ENCODE measurements around the gene TNFSF15. TPM values are rescaled to one million over a fixed set of nuclear protein-coding genes. Genes with fewer than 3 reads are reported as not detected.

Gene TNFSF15
- total RNA-seq, 1 donor from 2014 or later: 0.52 TPM

DNA sequence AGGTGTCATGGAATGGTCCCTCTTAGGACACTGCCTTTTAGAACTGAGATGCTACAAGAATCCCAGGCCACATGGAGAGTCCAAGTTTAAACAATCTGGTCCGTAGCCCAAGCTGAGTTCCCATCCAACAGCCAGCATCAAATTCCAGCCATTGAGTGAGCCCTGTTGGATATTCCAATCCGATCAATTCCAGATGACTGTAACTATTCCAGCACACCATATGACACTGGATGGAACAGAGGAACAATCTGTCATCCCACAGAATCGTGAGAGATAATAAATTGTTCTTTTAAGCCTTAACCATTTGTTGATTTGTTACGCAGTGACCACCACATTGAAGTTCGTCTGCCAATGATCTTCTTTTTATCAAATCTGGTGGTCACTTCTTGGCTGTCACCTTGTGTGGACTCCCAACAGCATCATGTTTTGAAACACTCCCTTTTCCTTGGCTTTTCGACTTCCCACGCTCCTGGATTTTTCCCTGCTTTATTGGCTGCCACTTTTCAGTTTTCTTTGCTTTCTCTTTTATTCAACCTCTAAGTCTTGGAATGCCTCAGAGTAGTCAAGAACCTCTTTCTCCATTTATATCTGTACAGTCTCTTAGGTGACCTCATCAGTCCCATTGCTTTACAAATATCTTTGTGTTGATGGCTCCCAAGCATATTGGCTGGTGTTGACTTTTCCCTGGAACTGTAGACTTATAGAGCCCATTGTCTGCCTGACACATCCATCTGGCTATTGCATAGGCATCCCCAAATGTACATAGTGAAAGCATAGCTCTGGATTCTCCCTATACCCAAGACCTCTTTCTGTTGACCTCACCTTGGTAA is 46.1 kb downstream of the TNFSF15 start:
- H3K9ac ChIP-seq (ENCODE audit: low read depth in 1 of 3, low read length in 3 of 3): no peak overlapping the region
- no peak overlapping the region for H3K27ac ChIP-seq (ENCODE audit: low read depth, low read length)
- peaks cover 0 to 3% (median 0%) of the 10 kb centered on the region in 3 donors for H3K9me3 ChIP-seq (ENCODE audit: control insufficient read depth in 3 of 3, low read length in 3 of 3)
- no peaks in the 10 kb centered on the region for H3K36me3 ChIP-seq (ENCODE audit: control insufficient read depth in 3 of 3, insufficient read depth in 3 of 3, low read length in 3 of 3)
- H3K27me3 ChIP-seq (ENCODE audit: control insufficient read depth in 3 of 3, insufficient read depth in 3 of 3, low read length in 3 of 3): no peaks in the 10 kb centered on the region
- H3K4me3 ChIP-seq (ENCODE audit: low read length in 3 of 3): no peak overlapping the region
- no peaks in the 10 kb centered on the region for H3K4me1 ChIP-seq (ENCODE audit: control insufficient read depth in 3 of 3, insufficient read depth in 3 of 3, low read length in 3 of 3)

DNA sequence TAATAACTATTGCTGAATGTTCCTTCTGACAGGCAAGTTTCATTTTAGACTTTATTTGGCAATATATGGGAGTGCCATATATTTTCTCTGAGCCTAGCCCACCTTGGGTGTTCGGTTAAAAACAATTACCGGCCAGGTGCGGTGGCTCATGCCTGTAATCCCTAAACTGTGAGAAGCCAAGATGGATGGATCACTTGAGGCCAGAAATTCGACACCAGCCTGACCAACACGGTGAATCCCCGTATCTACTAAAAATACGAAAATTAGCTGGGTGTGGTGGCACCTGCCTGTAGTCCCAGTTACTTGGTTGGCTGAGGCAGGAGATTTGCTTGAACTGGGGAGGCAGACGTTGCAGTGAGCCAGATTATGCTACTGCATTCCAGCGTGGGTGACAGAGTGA is 47.9 kb downstream of the TNFSF15 start:
- Histone ChIP-seq H3K9me3 (ENCODE audit: control insufficient read depth in 3 of 3, low read length in 3 of 3) (peaks cover 0 to 3% (median 0%) of the 10 kb centered on the region in 3 donors), H3K36me3 (ENCODE audit: control insufficient read depth in 3 of 3, insufficient read depth in 3 of 3, low read length in 3 of 3) (no peaks in the 10 kb centered on the region), H3K4me1 (ENCODE audit: control insufficient read depth in 3 of 3, insufficient read depth in 3 of 3, low read length in 3 of 3) (no peaks in the 10 kb centered on the region), H3K27me3 (ENCODE audit: control insufficient read depth in 3 of 3, insufficient read depth in 3 of 3, low read length in 3 of 3) (no peaks in the 10 kb centered on the region), H3K4me3 (ENCODE audit: low read length in 3 of 3) (no peak overlapping the region), H3K27ac (ENCODE audit: low read depth, low read length) (no peak overlapping the region), H3K9ac (ENCODE audit: low read depth in 1 of 3, low read length in 3 of 3) (no peak overlapping the region)

DNA sequence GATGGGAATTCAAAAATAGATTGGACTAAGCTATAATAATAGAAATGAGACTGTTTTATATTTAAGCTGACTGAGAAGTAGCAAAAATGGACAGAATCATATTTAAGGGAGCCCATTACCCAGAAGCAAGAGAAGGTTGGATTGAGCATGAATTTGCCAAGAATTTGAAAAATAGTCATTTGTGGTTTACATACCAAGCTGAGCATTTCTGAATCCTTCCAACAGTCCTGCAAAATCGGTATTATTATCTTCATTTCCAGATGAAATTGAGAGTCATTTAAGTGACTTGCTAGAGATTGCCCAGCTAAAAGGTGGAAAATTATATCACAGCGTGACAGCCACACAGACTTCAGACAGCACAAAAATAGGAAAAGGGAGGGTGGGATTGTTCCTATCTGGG is 48.4 kb downstream of the TNFSF15 start:
- H3K4me3 ChIP-seq (ENCODE audit: low read length in 3 of 3): no peak overlapping the region
- H3K27me3 ChIP-seq (ENCODE audit: control insufficient read depth in 3 of 3, insufficient read depth in 3 of 3, low read length in 3 of 3): no peaks in the 10 kb centered on the region
- H3K9me3 ChIP-seq (ENCODE audit: control insufficient read depth in 3 of 3, low read length in 3 of 3): peaks cover 0 to 3% (median 0%) of the 10 kb centered on the region in 3 donors

DNA sequence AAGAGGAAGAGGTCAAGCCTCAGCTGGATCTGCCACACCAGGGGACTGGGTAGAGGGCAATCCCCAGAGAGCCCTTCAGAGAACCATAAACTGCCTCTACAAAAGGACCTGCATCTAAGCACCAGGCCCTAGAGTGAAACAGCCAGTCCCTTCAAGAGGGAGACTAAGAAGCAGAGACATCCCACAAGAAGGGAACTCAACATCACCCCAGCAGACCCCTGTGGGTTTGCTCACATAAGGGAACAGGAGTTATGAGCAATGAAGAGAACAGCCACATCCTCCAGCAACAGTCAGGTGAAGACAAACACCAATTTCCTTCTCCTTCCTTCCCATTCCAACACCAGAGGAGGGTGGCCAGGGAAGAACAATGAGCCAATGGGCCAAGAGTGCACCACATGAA is 48.9 kb downstream of the TNFSF15 start:
- no peaks in the 10 kb centered on the region for H3K27me3 ChIP-seq (ENCODE audit: control insufficient read depth in 3 of 3, insufficient read depth in 3 of 3, low read length in 3 of 3)

More for the DNA sequence above, 48.4 kb downstream of the TNFSF15 start:
- Histone ChIP-seq H3K36me3 (ENCODE audit: control insufficient read depth in 3 of 3, insufficient read depth in 3 of 3, low read length in 3 of 3) (no peaks in the 10 kb centered on the region), H3K4me1 (ENCODE audit: control insufficient read depth in 3 of 3, insufficient read depth in 3 of 3, low read length in 3 of 3) (no peaks in the 10 kb centered on the region), H3K9ac (ENCODE audit: low read depth in 1 of 3, low read length in 3 of 3) (no peak overlapping the region), H3K27ac (ENCODE audit: low read depth, low read length) (no peak overlapping the region)

DNA sequence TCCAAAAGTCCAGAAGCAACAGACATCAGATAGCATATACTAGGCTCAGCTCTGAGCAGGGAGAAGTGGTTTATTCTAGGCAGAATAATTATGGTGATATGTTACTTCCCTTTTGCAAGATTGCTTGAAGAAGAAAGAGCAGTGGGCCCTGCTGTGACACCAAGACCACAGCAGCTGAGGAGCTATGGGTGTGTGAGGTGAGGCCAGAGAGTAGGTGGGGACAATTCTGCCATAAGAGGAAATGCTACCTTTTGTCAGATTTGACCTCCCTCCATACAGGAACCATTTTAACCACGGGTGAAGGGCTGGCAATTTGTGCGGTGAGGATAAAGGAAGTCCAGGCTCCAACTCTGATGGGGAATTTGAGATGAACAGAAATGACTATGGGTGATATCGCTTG is 51.3 kb downstream of the TNFSF15 start:
- H3K4me1 ChIP-seq (ENCODE audit: control insufficient read depth in 3 of 3, insufficient read depth in 3 of 3, low read length in 3 of 3): no peaks in the 10 kb centered on the region
- H3K36me3 ChIP-seq (ENCODE audit: control insufficient read depth in 3 of 3, insufficient read depth in 3 of 3, low read length in 3 of 3): no peaks in the 10 kb centered on the region
- no peak overlapping the region for H3K27ac ChIP-seq (ENCODE audit: low read depth, low read length)
- peaks cover 0 to under 1% (median 0%) of the 10 kb centered on the region in 3 donors for H3K9me3 ChIP-seq (ENCODE audit: control insufficient read depth in 3 of 3, low read length in 3 of 3)
- H3K9ac ChIP-seq (ENCODE audit: low read depth in 1 of 3, low read length in 3 of 3): no peak overlapping the region
- no peaks in the 10 kb centered on the region for H3K27me3 ChIP-seq (ENCODE audit: control insufficient read depth in 3 of 3, insufficient read depth in 3 of 3, low read length in 3 of 3)
- H3K4me3 ChIP-seq (ENCODE audit: low read length in 3 of 3): no peak overlapping the region

More for the DNA sequence above, 48.9 kb downstream of the TNFSF15 start:
- Histone ChIP-seq H3K9ac (ENCODE audit: low read depth in 1 of 3, low read length in 3 of 3) (no peak overlapping the region), H3K27ac (ENCODE audit: low read depth, low read length) (no peak overlapping the region), H3K4me3 (ENCODE audit: low read length in 3 of 3) (no peak overlapping the region), H3K4me1 (ENCODE audit: control insufficient read depth in 3 of 3, insufficient read depth in 3 of 3, low read length in 3 of 3) (no peaks in the 10 kb centered on the region), H3K36me3 (ENCODE audit: control insufficient read depth in 3 of 3, insufficient read depth in 3 of 3, low read length in 3 of 3) (no peaks in the 10 kb centered on the region), H3K9me3 (ENCODE audit: control insufficient read depth in 3 of 3, low read length in 3 of 3) (peaks cover 0 to 3% (median 0%) of the 10 kb centered on the region in 3 donors)

DNA sequence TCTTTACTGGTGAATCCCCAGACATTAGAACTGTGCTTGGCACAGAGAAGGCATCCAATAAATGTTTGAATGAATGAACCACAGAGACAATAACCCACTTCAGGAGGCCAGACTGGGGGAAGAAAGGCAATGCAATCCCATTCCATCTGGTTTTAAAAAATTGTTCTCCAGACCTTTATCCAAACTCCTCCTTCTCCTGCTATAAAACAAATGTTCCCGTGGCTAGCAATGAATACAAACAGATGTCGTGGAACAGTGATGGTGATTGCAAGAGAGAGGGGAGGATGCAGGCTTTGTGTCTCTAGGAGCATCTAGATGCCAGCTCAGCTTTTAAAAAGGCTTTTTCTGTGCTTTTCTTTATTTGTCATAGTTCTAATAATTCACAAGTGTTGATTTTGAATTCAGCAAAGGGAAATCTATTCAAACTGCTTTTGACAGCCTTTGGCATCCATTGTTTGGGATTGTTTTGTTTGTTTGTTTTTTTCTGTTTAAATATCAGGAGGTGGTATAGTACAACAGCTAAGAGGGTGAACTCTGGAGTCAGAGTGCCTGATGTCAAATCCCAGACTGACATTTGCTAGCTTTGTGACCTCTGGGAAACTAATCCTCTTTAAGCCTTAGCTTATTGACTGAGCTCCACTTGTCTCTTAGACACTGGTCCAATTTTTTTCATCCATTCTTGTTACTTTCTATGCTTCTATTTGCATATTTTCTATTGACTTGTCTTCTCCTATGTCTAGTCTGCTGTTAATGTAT is 59.1 kb downstream of the TNFSF15 start:
- Histone ChIP-seq H3K36me3 (ENCODE audit: control insufficient read depth in 3 of 3, insufficient read depth in 3 of 3, low read length in 3 of 3) (no peaks in the 10 kb centered on the region), H3K4me1 (ENCODE audit: control insufficient read depth in 3 of 3, insufficient read depth in 3 of 3, low read length in 3 of 3) (peaks cover 0 to 6% (median 3%) of the 10 kb centered on the region in 3 donors), H3K9ac (ENCODE audit: low read depth in 1 of 3, low read length in 3 of 3) (no peak overlapping the region), H3K27me3 (ENCODE audit: control insufficient read depth in 3 of 3, insufficient read depth in 3 of 3, low read length in 3 of 3) (no peaks in the 10 kb centered on the region), H3K4me3 (ENCODE audit: low read length in 3 of 3) (no peak overlapping the region), H3K27ac (ENCODE audit: low read depth, low read length) (no peak overlapping the region), H3K9me3 (ENCODE audit: control insufficient read depth in 3 of 3, low read length in 3 of 3) (no peaks in the 10 kb centered on the region)

DNA sequence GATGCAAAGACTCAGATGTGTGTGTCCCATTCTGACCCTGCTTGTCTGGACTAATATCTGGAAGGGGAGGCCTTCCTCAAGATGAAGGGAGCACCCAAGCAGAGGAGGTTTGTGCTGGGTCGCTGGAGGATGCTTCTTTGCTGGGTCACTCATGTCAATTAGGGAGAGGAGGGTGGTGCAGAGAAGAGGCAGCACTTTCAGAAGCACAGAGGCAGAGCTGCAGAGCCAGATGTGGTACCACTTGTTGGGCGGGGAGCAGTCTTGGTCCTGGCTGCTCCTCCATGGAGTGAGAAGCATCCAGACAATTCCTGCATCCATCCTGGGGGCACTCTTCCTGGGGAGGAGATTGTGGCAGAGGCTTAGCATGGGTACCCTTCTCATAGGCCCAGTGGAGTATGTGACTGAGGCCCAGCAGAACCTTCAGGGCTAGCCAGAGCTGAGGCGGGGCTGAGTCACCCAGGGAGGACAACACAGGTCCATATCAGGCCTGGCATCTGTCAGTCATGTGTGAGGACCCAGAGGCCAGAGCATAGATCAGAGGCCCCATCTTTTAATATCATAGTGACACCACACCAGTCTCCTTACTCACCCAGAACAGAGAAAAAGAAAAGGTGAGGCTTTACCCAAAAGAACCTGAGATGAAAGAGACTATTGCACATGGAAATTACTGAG is 59.8 kb downstream of the TNFSF15 start:
- Histone ChIP-seq H3K4me1 (ENCODE audit: control insufficient read depth in 3 of 3, insufficient read depth in 3 of 3, low read length in 3 of 3) (peaks cover 0 to 6% (median 3%) of the 10 kb centered on the region in 3 donors), H3K27me3 (ENCODE audit: control insufficient read depth in 3 of 3, insufficient read depth in 3 of 3, low read length in 3 of 3) (no peaks in the 10 kb centered on the region), H3K9ac (ENCODE audit: low read depth in 1 of 3, low read length in 3 of 3) (no peak overlapping the region), H3K27ac (ENCODE audit: low read depth, low read length) (no peak overlapping the region), H3K4me3 (ENCODE audit: low read length in 3 of 3) (no peak overlapping the region), H3K36me3 (ENCODE audit: control insufficient read depth in 3 of 3, insufficient read depth in 3 of 3, low read length in 3 of 3) (no peaks in the 10 kb centered on the region), H3K9me3 (ENCODE audit: control insufficient read depth in 3 of 3, low read length in 3 of 3) (no peaks in the 10 kb centered on the region)

DNA sequence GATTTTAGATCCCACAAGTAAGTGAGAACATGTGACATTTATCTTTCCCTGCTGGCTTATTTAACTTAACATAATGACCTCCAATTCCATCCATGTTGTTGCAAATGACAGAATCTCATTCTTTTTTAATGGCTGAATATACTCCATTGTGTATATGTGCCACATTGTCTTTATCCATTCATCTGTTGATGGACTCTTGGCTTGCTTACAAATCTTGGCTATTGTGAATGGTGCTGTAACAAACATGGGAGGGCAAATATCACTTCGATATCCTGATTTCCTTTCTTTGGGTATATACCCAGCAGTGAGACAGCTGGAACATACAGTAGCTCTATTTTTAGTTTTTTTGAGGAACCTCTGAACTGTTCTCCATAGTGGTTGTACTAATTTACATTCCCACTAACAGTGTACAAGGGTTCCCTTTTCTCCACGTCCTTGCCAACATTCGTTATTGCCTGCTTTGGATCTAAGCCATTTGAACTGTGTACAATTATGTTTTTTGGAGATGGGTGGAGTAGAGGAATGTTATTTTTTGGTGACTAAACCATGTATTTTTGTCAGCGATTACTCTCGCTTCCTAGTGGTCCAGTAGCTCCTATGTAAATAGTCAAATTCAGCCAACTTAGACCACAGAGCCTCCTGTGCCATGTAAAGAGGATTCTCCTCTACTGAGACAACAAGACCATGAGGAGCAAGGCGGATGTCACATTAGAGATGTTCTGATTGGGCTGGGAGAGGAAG is 60.6 kb downstream of the TNFSF15 start:
- H3K9ac ChIP-seq (ENCODE audit: low read depth in 1 of 3, low read length in 3 of 3): no peak overlapping the region
- H3K9me3 ChIP-seq (ENCODE audit: control insufficient read depth in 3 of 3, low read length in 3 of 3): no peaks in the 10 kb centered on the region
- no peaks in the 10 kb centered on the region for H3K36me3 ChIP-seq (ENCODE audit: control insufficient read depth in 3 of 3, insufficient read depth in 3 of 3, low read length in 3 of 3)
- H3K4me3 ChIP-seq (ENCODE audit: low read length in 3 of 3): no peak overlapping the region
- H3K4me1 ChIP-seq (ENCODE audit: control insufficient read depth in 3 of 3, insufficient read depth in 3 of 3, low read length in 3 of 3): peaks cover 0 to 6% (median 3%) of the 10 kb centered on the region in 3 donors
- H3K27me3 ChIP-seq (ENCODE audit: control insufficient read depth in 3 of 3, insufficient read depth in 3 of 3, low read length in 3 of 3): no peaks in the 10 kb centered on the region
- H3K27ac ChIP-seq (ENCODE audit: low read depth, low read length): no peak overlapping the region

DNA sequence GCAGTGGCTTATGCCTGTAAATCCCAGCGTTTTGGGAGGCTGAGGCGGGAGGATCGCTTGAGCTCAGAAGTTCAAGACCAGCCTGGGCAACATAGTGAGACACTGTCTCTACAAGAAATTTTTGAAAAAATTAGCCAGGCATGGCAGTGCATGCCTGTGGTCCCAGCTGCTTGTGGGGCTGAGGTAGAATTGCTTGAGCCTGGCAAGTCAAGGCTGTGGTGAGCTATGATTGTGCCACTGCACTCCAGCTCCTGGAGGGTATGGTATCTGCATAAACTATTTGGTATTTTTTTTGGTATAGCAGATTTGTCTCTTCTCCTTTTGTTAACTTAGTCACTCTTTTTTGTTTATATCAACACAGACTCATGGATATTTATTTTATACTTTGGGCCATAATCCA is 62.4 kb downstream of the TNFSF15 start:
- Histone ChIP-seq H3K27me3 (ENCODE audit: control insufficient read depth in 3 of 3, insufficient read depth in 3 of 3, low read length in 3 of 3) (no peaks in the 10 kb centered on the region), H3K9me3 (ENCODE audit: control insufficient read depth in 3 of 3, low read length in 3 of 3) (no peaks in the 10 kb centered on the region), H3K36me3 (ENCODE audit: control insufficient read depth in 3 of 3, insufficient read depth in 3 of 3, low read length in 3 of 3) (no peaks in the 10 kb centered on the region), H3K4me3 (ENCODE audit: low read length in 3 of 3) (no peak overlapping the region), H3K4me1 (ENCODE audit: control insufficient read depth in 3 of 3, insufficient read depth in 3 of 3, low read length in 3 of 3) (peaks cover 0 to 6% (median 3%) of the 10 kb centered on the region in 3 donors), H3K27ac (ENCODE audit: low read depth, low read length) (no peak overlapping the region), H3K9ac (ENCODE audit: low read depth in 1 of 3, low read length in 3 of 3) (no peak overlapping the region)

Data from skeletal muscle tissue (tissue), 4 donors.